Hypothalamus (tissue), 51 donors: ENCODE measurements around the gene ATP2A2.

Experiments used
- DNase-seq, 51 donors: peaks; one replicate each; lab custom pipeline; 2025; lab: John Stamatoyannopoulos, UW

ATP2A2 gene

DNA sequence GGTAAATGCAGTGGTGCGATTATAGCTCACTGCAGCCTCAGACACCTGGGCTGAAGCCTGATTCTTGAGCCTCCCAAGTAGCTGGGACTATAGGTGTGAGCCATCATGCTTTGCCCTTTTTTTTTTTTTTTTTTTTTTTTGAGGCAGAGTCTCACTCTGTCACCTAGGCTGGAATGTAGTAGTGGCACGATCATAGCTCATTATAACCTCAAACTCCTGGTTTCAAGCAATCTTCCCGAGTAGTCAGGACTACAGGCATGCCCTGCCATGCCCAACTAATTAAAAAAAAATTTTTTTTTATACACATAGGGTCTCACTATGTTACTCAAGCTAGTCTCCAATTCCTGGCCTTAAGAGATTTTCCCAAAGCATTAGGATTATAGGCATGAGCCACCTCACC is 6.9 kb downstream of the ATP2A2 start:
- DNase-seq: no peak

DNA sequence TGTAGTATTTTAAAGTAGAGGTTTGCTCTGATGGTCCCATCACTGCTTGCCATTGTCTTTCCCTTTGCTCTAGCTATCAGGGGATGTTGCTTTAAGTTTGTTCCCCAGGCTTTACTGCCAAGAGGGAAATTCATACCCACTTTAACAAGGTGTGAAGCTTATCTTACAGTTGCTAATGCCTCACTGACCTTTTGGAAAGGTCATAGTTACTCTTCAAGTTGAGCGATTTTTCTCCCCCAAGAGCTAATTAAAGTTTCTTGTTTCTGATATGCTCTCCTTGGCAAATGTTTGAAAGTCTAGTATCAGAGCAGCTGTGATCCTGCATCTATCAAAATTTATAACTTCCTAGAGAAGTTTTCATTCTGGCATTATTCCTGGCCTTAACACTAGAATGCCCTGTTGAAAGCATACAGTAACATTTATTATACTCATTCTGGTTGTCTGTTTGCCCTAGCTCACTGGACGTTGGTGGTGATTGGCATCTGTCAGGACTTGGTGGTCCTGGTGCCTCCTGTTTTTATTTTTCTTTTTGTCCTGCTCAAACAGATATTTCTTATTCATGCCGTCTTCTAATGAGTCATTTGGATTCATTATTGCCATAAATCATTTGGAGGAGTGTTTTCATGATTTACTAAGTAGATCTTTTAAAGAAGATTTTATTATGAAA is 8.1 kb downstream of the ATP2A2 start:
- DNase-seq: no peak

- DNase-seq: no peak
Observed at GRCh38 chr12:110289711-110290078, 8.6 kb downstream of the ATP2A2 start.

- no peak for DNase-seq
Observed at GRCh38 chr12:110301065-110301806, 20.2 kb downstream of the ATP2A2 start.

DNA sequence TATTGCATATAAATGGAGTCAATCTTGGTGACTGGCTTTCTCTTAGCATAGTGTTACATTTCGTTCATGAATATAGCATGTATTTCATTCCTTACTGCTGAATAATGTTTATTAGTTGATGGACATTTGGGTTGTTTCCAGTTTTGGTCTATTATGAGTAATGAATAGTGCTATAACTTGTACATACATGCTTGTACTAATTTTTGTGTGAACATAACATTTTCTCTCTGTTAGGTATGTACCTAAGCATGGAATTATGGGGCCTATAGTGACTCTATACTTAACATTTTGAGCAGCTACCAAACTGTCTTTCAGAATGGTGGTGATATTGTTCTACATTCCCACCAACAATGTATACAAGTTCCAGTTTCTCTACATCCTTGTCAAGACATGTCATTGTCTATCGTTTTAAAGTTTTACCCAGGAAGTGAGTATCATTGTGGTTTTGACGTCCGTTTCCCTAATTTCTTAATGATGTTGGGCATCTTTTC is 23.1 kb downstream of the ATP2A2 start:
- DNase-seq: no peak

DNA sequence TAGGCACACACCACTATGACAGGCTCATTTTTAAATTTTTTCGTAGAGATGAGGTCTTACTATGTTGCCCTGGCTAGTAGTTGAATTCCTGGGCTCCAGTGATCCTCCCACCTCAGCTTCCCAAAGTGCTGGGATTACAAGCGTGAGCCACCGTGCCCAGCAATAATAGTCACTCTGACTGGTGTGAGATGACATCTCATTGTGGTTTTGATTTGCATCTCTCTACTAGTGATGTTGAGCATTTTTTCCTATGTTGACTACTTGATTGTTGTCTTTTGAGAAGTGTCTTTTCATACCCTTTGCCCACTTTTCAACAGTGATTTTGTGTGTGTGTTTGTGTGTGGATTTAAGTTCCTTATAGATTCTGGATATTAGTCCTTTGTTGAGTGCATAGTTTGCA is 26.3 kb downstream of the ATP2A2 start:
- DNase-seq: no peak

DNA sequence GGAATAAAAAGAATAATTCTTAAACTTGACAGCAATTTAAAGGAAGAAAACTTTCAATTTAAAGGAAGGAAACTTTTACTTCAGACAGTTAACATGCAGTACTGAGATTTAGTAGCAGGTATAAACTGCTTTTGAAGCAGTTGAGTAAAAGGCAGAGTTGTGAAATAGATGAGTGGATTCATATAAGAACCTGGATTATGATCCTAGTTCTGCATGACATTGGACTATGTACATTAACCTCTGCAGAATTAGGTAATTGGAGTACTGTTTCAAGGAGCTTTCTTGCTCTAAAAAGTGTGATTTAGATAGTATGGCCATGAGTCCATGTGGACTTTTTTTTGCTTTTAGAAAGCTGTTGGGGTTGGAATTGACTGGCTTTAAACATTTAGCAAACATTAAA is 29.7 kb downstream of the ATP2A2 start:
- DNase-seq: no peak

GRCh38 chr12:110311903-110312302 is 30.9 kb downstream of the ATP2A2 start:
- no peak for DNase-seq

DNA sequence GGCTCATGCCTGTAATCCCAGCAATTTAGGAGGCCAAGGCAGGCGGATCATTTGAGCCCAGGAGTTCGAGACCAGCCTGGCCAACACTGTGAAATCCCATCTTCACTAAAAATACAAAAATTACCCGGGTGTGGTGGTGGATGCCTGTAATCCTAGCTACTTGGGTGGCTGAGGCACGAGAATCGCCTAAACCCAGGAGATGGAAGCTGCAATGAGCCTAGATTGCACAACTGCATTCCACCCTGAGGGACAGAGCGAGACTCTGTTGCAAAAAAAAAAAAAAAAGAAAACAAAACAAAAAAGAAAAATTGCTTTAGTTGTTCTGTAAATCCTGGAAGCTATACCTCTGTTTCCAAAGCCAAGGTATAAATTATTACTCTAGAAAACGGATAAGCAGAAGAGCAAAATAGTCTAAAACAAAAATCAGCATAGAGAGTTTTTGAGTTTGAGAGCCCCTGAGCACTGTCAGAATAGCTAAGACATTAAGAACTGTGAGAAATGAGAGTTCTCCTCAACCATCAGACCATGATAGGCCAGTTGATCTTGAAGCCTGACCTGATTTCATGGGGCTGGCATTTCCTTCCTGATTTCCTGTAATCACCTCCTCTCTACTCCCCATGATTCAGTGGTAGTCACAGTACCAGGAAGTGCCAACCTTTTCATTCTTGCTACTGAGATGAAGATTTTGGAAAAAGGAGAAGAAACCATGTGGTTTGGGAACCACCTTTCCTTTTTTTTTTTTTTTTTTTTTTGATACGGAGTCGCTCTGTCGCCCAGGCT is 31.7 kb downstream of the ATP2A2 start:
- no peak for DNase-seq

GRCh38 chr12:110314308-110314707 is 33.3 kb downstream of the ATP2A2 start:
- no peak for DNase-seq

DNA sequence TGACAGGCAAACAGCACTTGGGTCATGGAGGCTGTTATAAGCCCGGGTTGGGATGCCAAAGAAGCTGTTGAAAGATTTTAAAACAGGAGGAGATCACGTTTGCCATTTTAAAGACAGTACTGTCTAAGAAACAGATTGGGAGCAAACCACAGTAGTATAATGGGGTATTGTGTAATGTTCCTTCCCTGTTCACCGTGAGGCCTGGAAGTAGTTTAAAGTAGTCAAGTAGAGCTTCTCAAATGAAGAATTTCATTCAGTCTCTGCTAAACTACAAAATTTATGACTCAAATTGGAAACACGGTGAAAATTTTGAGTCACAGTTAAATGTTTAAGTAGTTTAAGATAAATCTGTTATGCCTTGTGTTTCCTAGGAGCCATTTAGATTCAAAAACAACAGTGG is 35.8 kb downstream of the ATP2A2 start:
- DNase-seq: no peak

DNA sequence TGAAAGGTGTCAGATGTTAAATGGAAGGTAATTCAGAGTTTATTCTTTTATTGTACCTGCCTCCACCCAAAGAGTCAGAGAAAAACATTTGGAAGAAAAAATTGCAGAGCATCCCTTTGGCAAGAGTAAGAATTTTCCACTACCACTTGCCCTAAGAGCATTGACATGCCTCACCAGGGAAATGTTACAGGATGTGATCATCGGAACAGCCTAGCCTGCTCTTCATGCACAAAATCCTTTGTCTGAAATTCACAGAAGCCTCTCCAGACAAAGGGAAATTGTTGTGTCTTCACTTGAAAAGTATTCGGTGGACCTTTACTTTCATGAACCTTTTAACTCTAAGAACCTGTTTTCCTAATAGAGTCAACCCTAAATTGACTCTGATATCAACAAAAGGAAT is 36.9 kb downstream of the ATP2A2 start:
- DNase-seq: peak in 1 of 51 donors; percentile 9

DNA sequence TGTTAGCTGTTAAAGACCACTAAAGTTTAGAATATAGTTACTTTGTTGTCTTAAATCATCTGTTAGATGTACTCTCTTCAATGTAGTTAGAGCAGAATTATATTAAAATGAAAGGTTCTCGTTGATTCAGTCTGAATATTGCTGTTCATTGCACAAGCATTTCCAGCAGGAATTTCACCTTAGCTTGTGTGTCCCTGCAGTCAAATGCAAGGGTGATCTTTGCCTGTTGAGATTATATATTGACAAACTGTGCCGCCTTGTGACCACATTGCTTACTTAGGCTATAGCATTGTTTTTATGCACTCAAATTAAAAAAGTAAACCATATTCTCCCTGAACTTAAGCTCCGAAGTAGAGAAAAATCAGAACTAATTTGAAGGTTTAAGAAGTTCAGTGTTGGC is 39.5 kb downstream of the ATP2A2 start:
- no peak for DNase-seq

GRCh38 chr12:110329710-110330109 is 48.7 kb downstream of the ATP2A2 start:
- no peak for DNase-seq

DNA sequence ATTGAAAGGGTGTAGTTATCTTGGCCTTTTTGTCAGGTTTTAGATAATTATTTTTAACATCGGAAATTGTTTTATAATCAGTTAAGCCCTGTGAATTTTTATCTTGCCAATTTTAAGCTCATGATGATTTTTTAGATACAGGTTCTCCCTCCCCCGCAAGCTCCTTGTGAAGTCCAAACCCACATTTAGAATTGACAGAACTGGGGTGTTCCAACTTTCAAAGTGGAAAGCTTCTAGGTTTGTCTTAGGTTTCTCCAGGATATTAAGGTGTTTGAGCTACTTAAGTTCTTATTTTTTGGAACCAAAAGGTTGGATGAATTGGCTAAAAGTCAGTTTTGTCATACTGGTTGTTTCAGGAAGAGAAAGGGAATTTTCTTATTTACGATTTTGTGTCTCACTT is 49.1 kb downstream of the ATP2A2 start:
- no peak for DNase-seq

DNA sequence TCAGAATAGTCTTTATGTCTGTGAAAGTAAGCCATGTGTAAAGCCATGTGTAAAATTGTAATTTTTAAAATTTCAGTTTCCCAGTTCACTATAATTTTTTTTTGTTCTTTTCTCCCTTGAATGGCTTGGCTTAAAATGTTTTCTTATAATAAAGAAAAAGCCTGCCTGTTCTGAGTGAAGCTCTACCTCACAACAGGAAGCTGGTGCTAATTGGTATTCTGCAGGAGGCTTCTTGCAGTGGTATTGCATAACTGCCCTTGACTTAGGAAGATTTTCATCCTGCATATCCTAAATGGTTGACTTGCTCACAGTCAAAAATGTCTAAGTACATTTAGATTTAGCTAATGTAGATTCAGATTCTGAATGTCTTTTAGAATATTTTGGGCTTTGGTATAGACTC is 49.5 kb downstream of the ATP2A2 start:
- peak in 1 of 51 donors; percentile 39 for DNase-seq

DNA sequence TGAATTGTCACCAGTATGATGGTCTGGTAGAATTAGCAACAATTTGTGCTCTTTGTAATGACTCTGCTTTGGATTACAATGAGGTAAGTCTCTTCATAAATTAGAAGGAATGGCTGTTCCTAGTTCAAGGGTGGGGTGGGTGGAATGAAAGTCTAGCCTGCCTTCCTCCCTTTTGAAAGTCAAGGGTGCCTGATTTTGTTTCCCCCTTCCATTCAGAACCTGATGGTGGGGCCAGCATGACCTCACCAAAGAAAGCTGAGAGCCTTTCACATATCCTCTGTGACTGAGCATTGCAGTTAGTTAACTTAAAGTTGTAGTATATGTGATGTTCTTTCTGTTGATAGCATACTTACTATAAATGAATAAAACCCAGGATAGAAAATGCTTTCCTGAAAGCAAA is 52.2 kb downstream of the ATP2A2 start:
- DNase-seq: no peak

DNA sequence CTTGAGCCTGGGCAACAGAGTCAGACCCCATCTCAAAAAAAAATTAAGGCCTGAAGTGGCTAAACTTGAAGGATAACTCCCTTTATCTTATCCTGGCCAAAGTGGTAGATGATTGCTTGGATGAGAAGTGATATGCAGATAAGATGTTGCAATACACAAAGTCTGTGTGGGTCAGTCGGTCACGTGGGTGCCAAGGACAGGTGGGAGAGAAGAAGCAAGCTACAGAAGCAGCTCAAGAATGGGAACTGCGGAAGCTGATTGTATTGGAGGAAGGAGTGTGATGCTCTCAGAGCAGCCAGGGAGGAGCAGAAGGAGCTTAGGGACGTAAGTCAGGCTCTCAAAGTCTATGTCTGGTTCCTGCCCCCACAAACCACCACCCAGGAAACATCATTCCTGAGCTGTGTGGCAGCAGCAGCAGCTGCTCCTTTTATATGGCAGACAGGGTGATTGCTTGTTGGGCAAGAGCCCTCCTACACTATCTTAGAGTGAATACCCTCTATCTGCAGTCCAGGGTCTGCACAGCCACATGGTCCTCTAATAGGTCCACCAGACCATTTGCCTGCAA is 54.5 kb downstream of the ATP2A2 start:
- no peak for DNase-seq

DNA sequence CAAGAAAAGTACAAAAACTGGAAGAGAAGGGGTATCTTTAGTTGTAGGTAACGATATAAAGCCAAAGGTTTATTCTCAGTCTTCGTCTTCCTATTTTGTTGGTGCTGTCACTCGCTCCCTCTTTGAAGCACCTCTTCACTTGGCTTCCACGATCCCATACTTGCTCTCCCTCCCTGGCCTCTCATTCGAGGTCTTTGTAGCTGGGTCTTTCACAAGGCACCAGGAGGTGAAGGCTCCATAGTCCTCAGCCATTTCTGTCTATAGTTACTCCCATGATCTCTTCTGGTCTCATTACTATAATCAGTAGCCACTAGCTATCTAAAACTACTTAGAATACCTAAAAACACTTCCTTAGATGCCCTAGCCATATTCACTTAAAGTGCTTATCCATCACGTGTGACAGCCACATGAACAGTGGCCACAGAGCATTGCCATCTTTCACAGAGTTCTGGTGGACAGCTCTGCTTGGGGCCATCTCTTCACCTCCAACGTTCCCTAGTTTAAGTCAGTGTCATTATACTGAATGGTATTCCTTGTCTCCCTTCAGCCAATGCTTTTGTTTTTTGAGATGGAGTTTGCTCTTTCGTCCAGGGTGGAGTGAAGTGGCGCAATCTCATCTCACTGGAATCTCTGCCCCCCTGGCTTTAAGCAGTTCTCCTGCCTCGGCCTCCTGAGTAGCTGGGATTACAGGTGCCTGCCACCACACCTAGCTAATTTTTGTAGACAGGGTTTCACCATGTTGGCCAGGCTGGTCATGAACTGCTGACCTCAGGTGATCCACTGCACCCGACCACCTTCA is 57.1 kb downstream of the ATP2A2 start:
- no peak for DNase-seq

DNA sequence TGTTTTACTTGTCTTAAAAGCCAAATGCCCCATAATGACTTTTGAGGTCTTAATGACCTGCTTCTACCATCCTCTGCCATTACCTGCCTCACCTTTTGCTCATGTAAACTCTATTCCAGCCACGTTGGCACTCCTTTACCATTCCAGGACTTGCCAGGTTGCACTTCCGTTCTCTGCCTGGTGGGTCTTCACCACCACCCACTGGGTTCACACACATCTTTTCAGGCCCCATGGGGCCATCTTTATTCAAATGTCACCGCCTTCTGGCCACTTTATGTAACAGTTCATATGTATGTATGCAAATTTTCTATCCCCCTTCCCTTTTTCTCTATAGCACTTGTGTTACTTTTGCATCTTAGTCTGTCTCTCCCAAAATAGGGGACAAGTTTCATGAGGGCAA is 57.7 kb downstream of the ATP2A2 start:
- DNase-seq: no peak
